PC-3 (cell line): ENCODE data around the gene PDE4DIP.
"Not testable (repeated sequence)": the region's sequence is repeated elsewhere in the genome, so short reads cannot be mapped to it uniquely, and the experiment has no call there.

Experiments
- CTCF ChIP-seq: fragments of 300-600 bp; sonication (generic); conservative IDR thresholded peaks from 2 replicates; pipeline ENCODE4 v1.5.1; 2017; ENCODE audit warnings: antibody characterized with exemption, low read depth, mild to moderate bottlenecking, low read length
- EZH2 ChIP-seq: fragments of 300-600 bp; sonication (generic); IDR thresholded peaks from one replicate; pipeline ENCODE4 v1.6.1; 2017; ENCODE audit warnings: antibody characterized with exemption, mild to moderate bottlenecking, low read length; ENCODE audit not compliant: unreplicated experiment
- EZH2phosphoT487 ChIP-seq: fragments of 300-600 bp; sonication (generic); IDR thresholded peaks from 2 replicates; pipeline ENCODE4 v1.6.1; 2018; ENCODE audit warnings: mild to moderate bottlenecking, antibody characterized with exemption, low read length, borderline replicate concordance

DNA sequence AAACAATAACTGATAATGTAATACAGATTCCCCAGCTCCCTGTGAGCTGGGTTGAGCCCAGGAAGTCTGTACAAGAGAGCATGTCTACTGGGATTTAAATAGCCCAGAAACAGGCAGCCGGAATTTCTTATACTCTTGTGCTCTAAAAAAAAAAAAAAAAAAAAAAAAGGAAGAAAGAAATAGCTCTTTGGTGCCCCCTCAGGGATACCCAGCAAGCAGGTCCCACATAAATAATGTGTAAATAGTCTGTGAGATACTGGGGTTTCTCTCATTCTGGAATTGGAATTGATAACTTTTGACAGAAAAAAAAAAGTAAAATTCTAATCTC is 25.4 kb downstream of the PDE4DIP start:
- TF ChIP-seq EZH2, EZH2phosphoT487, CTCF: not testable (repeated sequence)
